Neural crest cell (in vitro differentiated cells): Measurements from ENCODE around the gene HES4. TPM values are rescaled to one million over a fixed set of nuclear protein-coding genes. Genes with fewer than 3 reads are reported as not detected.
A peak's percentile ranks its signal among the peaks of the same experiment; 100 is the strongest.

ENCODE experiments used
- DNase-seq: peaks from one replicate; pipeline ENCODE4 v3.0.0; 2021; ENCODE audit warnings: low read depth, mixed read lengths, low spot score
- H3K27ac Mint-ChIP-seq: one replicate; pipeline ENCODE4 v1.8.0; 2021; ENCODE audit warnings: mild to moderate bottlenecking, mixed read lengths; ENCODE audit not compliant: unreplicated experiment
- H3K27me3 Mint-ChIP-seq: 2 replicates; pipeline ENCODE4 v1.8.0; 2021; ENCODE audit warnings: low read depth, mild to moderate bottlenecking, mixed read lengths
- H3K36me3 Mint-ChIP-seq: 2 replicates; pipeline ENCODE4 v1.8.0; 2021; ENCODE audit warnings: low read depth, mild to moderate bottlenecking, mixed read lengths
- H3K4me1 Mint-ChIP-seq: 2 replicates; pipeline ENCODE4 v1.8.0; 2021; ENCODE audit warnings: mixed read lengths
- H3K4me3 Mint-ChIP-seq: one replicate; pipeline ENCODE4 v1.8.0; 2021; ENCODE audit warnings: mild to moderate bottlenecking, mixed read lengths
- H3K9me3 Mint-ChIP-seq: 2 replicates; pipeline ENCODE4 v1.8.0; 2021; ENCODE audit warnings: mixed read lengths
- total RNA-seq: library from RNA; stranded (reverse); gene quantifications from 2 replicates; pipeline ENCODE4 v1.2.1, GENCODE V29; 2021
- TF ChIP-seq, protein P1 (sequence below): fragments of 200-600 bp; sonication (generic); conservative IDR thresholded peaks from 2 replicates; pipeline ENCODE4 v1.5.0; 2021; ENCODE audit warnings: antibody characterized with exemption, mild to moderate bottlenecking

Gene HES4
- total RNA-seq, 1 donor from 2014 or later, result 35.7 TPM

GRCh38 chr1:958823-959730 is 40.8 kb downstream of the HES4 start, which contains the start of gene NOC2L:
TSS of gene NOC2L (minus strand) at chr1:959256. CDS start at chr1:959240, 16 bp downstream.
- TF ChIP-seq, protein P1, sequence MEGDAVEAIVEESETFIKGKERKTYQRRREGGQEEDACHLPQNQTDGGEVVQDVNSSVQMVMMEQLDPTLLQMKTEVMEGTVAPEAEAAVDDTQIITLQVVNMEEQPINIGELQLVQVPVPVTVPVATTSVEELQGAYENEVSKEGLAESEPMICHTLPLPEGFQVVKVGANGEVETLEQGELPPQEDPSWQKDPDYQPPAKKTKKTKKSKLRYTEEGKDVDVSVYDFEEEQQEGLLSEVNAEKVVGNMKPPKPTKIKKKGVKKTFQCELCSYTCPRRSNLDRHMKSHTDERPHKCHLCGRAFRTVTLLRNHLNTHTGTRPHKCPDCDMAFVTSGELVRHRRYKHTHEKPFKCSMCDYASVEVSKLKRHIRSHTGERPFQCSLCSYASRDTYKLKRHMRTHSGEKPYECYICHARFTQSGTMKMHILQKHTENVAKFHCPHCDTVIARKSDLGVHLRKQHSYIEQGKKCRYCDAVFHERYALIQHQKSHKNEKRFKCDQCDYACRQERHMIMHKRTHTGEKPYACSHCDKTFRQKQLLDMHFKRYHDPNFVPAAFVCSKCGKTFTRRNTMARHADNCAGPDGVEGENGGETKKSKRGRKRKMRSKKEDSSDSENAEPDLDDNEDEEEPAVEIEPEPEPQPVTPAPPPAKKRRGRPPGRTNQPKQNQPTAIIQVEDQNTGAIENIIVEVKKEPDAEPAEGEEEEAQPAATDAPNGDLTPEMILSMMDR, result no peak
- peak; percentile 93 for DNase-seq
- peaks cover 3% of the 10 kb centered on the region for H3K27me3 Mint-ChIP-seq
- H3K4me1 Mint-ChIP-seq, result peaks cover 13% of the 10 kb centered on the region
- H3K36me3 Mint-ChIP-seq, result no peaks in the 10 kb centered on the region
- H3K4me3 Mint-ChIP-seq, result peak within 1 kb of the TSS; percentile 93
- no peaks in the 10 kb centered on the region for H3K9me3 Mint-ChIP-seq
- H3K27ac Mint-ChIP-seq, result peak within 1 kb of the TSS; percentile 93

DNA sequence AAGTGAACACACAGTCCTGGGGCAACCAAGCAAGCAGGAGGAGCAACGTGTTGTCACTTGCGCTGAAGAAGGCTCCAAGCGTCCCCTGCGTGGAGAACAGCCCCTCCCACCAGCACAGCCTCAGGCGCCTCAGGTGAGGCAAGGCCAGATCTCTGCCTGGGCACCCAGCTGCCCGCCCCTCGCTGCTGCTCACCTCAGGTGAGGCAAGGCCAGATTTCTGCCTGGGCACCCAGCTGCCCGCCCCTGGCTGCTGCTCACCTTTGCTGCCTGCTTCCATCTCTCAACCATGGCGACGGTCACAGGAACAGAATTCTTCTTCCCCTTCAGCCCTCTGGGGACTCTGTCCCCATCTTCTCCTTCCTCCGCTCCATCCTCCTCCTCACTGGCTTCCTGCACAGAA is 43.3 kb downstream of the HES4 start:
- Mint-ChIP-seq H3K36me3 (no peaks in the 10 kb centered on the region), H3K27ac (no peak overlapping the region), H3K27me3 (peaks cover 3% of the 10 kb centered on the region), H3K4me3 (peak overlapping the region; percentile 34), H3K4me1 (peaks cover 13% of the 10 kb centered on the region), H3K9me3 (no peaks in the 10 kb centered on the region)
- no peak for DNase-seq
- TF ChIP-seq, protein P1, result no peak

DNA sequence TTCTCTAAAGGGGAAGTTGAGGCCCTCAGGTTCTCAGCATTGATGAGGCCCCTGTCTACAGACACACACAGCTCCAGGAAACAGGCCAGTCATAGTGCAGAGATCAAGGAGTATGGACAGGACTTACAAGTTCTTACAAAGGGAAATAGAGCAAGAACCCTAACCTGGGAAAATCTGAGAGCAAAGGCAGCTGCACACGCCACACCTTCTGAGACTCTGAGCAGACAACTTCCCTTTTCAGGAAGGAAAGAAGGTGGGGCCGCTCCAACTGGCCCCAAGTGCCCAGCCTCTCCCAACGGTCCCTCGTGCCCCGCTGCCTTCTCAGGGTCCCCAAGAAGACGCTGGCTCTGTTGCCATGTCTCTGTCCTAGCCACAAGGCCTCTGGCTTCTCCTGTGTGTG is 44.4 kb downstream of the HES4 start:
- TF ChIP-seq, protein P1, result no peak
- Mint-ChIP-seq H3K4me3 (peak overlapping the region; percentile 29), H3K27me3 (peaks cover 3% of the 10 kb centered on the region), H3K27ac (no peak overlapping the region), H3K9me3 (no peaks in the 10 kb centered on the region), H3K4me1 (peaks cover 13% of the 10 kb centered on the region), H3K36me3 (peaks cover 6% of the 10 kb centered on the region)
- no peak for DNase-seq

- Mint-ChIP-seq H3K36me3 (peaks cover 10% of the 10 kb centered on the region), H3K4me3 (peak overlapping the region; percentile 65), H3K4me1 (peaks cover 13% of the 10 kb centered on the region), H3K27ac (no peak overlapping the region), H3K9me3 (no peaks in the 10 kb centered on the region), H3K27me3 (no peaks in the 10 kb centered on the region)
- no peak for DNase-seq
- TF ChIP-seq, protein P1, result no peak
These were observed 45.0 kb downstream of the HES4 start for GRCh38 chr1:954927-955326.

GRCh38 chr1:953524-954320 is 46.2 kb downstream of the HES4 start:
- Mint-ChIP-seq H3K27me3 (no peaks in the 10 kb centered on the region), H3K4me3 (no peak overlapping the region), H3K4me1 (peaks cover 13% of the 10 kb centered on the region), H3K36me3 (peaks cover 13% of the 10 kb centered on the region), H3K27ac (no peak overlapping the region), H3K9me3 (no peaks in the 10 kb centered on the region)
- TF ChIP-seq, protein P1, result no peak
- no peak for DNase-seq
